ENCODE results near the gene PTGIS.

- TF ChIP-seq POLR2AphosphoS5 (IDR thresholded peaks at IDR 0.05; ENCODE audit: low read depth) = no peak
- no peak for TF ChIP-seq CTCF (IDR thresholded peaks at IDR 0.05; ENCODE audit: insufficient read depth, low read length)
- no peak for TF ChIP-seq GABPA (IDR thresholded peaks at IDR 0.05; ENCODE audit: low read depth)
- TF ChIP-seq REST (IDR thresholded peaks at IDR 0.05; ENCODE audit: insufficient replicate concordance, low read depth) = no peak
Measured at GRCh38 chr20:49455691-49456090, 112.2 kb downstream of the PTGIS start.
